Mucosa of descending colon (tissue), 3 donors: Measurements from ENCODE around the gene PPRC1. TPM values are rescaled to one million over a fixed set of nuclear protein-coding genes. Genes with fewer than 3 reads are reported as not detected.

Source experiments
- ATAC-seq: fragments of 200-7000 bp; cut with Tn5 transposase; one replicate; pipeline ENCODE4 v1.9.1; 2020; ENCODE audit warnings: mild to moderate bottlenecking, moderate library complexity
- DNase-seq, 3 donors: peaks; one replicate each; pipeline ENCODE4 v3.0.0-alpha.2; 2020
- H3K36me3 ChIP-seq: fragments of 200-600 bp; one replicate; pipeline ENCODE4 v1.8.0; 2021; ENCODE audit warnings: low read depth, mild to moderate bottlenecking
- H3K4me1 ChIP-seq: fragments of 200-600 bp; one replicate; pipeline ENCODE4 v1.8.0; 2021; ENCODE audit warnings: low read depth, mild to moderate bottlenecking
- H3K4me3 ChIP-seq: fragments of 200-600 bp; one replicate; pipeline ENCODE4 v1.8.0; 2021; ENCODE audit warnings: mild to moderate bottlenecking
- H3K9me3 ChIP-seq: fragments of 200-600 bp; one replicate; pipeline ENCODE4 v1.8.0; 2021; ENCODE audit warnings: mild to moderate bottlenecking
- intact Hi-C, 2 donors: fragments of 100-400 bp; cut with DNase I in 1 of 2; cut with micrococcal nuclease in 1 of 2; formaldehyde crosslinking; loops; one replicate each; pipeline versions ENCODE4 v1.11.0 to v1.11.1; 2022; cut with DNase I, micrococcal nuclease
- long read RNA-seq, 2 donors: library from polyadenylated mRNA; unstranded; transcript quantifications; one replicate each; pipeline ENCODE4 v2.0.0, GENCODE V29; 2019 to 2021
- total RNA-seq, 3 donors: library from RNA; stranded (reverse); fragmentation: NEBNext Ultra II Directional in 2 of 3; extraction: Animal tissue kit (Norgen Biotek cat#: 25700) in 2 of 3; gene quantifications; one replicate each; pipeline versions ENCODE4 v1.2.1 to v1.2.4, GENCODE V29; 2021 to 2023
- TF ChIP-seq, protein P1 (sequence below): fragments of 200-600 bp; IDR thresholded peaks from one replicate; pipeline ENCODE4 v1.8.0; 2022; ENCODE audit warnings: antibody characterized with exemption, mild to moderate bottlenecking
- donor health status: DM: no; HTN: no; CAD: no; lungs with moderate emphysema.
- donor health status: DM: no; HTN: no; CAD: no.
- donor health status: DM: no; HTN: yes; CAD: no.

Gene PPRC1, protein sequence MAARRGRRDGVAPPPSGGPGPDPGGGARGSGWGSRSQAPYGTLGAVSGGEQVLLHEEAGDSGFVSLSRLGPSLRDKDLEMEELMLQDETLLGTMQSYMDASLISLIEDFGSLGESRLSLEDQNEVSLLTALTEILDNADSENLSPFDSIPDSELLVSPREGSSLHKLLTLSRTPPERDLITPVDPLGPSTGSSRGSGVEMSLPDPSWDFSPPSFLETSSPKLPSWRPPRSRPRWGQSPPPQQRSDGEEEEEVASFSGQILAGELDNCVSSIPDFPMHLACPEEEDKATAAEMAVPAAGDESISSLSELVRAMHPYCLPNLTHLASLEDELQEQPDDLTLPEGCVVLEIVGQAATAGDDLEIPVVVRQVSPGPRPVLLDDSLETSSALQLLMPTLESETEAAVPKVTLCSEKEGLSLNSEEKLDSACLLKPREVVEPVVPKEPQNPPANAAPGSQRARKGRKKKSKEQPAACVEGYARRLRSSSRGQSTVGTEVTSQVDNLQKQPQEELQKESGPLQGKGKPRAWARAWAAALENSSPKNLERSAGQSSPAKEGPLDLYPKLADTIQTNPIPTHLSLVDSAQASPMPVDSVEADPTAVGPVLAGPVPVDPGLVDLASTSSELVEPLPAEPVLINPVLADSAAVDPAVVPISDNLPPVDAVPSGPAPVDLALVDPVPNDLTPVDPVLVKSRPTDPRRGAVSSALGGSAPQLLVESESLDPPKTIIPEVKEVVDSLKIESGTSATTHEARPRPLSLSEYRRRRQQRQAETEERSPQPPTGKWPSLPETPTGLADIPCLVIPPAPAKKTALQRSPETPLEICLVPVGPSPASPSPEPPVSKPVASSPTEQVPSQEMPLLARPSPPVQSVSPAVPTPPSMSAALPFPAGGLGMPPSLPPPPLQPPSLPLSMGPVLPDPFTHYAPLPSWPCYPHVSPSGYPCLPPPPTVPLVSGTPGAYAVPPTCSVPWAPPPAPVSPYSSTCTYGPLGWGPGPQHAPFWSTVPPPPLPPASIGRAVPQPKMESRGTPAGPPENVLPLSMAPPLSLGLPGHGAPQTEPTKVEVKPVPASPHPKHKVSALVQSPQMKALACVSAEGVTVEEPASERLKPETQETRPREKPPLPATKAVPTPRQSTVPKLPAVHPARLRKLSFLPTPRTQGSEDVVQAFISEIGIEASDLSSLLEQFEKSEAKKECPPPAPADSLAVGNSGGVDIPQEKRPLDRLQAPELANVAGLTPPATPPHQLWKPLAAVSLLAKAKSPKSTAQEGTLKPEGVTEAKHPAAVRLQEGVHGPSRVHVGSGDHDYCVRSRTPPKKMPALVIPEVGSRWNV (N-terminal part only)
- 10 to 100 TPM; 17.1 to 30.3 (median 20.3) TPM for total RNA-seq
- long read RNA-seq, donor 1, full-length matches to known transcripts, result 9 of 18 reads
- long read RNA-seq, donor 1, partial matches to known transcripts, result 6 of 18 reads
- long read RNA-seq, donor 1, other reads (novel, unspliced or antisense), result 3 of 18 reads
- long read RNA-seq, donor 2, partial matches to known transcripts, result 0 of 2 reads
- long read RNA-seq, donor 2, other reads (novel, unspliced or antisense), result 1 of 2 reads

DNA sequence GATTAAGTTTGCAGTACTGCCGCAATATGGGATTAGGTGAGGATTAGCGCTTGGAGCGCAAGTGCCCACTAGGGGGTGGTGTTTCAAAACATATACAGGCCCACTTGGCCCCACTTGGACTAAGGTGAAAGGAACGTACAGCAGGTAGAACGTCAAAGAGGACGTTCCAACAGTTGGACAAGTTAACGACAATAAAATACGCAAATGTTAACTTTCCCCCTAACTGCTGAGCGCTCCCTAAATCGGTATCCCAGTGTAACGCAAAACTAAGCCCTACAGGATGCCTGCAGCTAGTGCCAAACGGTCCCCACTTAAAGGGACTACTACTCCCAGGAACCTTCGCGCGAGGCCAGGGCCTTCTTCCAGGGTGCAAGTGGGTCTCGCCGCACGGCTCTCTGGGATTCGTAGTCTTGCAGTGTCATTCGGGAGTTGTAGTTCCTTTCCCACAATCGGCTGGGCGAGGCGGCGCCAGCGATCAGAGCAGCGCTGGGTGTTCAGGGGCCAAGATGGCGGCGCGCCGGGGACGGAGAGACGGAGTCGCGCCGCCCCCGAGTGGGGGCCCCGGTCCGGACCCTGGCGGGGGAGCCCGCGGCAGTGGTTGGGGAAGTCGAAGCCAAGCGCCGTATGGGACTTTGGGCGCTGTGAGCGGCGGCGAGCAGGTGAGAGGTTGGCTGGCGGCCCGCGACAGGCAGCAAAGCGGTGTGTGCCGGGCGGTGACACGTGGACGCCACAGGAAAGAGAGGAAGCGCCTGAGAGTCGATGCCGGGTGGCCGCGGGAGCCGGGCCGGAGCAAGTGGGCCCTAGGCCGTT is at the start of gene PPRC1:
Gene PPRC1, plus strand, starts transcription at position 478 of the 810 bp plus-strand sequence. Its CDS starts 29 bp downstream, at position 507.
- TF ChIP-seq, protein P1, sequence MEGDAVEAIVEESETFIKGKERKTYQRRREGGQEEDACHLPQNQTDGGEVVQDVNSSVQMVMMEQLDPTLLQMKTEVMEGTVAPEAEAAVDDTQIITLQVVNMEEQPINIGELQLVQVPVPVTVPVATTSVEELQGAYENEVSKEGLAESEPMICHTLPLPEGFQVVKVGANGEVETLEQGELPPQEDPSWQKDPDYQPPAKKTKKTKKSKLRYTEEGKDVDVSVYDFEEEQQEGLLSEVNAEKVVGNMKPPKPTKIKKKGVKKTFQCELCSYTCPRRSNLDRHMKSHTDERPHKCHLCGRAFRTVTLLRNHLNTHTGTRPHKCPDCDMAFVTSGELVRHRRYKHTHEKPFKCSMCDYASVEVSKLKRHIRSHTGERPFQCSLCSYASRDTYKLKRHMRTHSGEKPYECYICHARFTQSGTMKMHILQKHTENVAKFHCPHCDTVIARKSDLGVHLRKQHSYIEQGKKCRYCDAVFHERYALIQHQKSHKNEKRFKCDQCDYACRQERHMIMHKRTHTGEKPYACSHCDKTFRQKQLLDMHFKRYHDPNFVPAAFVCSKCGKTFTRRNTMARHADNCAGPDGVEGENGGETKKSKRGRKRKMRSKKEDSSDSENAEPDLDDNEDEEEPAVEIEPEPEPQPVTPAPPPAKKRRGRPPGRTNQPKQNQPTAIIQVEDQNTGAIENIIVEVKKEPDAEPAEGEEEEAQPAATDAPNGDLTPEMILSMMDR, result peak; percentile 70
- peak; percentile 95 for ATAC-seq
- Histone ChIP-seq H3K4me3 (peak within 1 kb of the TSS; percentile 96), H3K9me3 (no peaks in the 10 kb centered on the region), H3K4me1 (peaks cover 15% of the 10 kb centered on the region), H3K36me3 (no peaks in the 10 kb centered on the region)
- DNase-seq, result peak; percentile 97 to 99 (median 99)
- intact Hi-C loops, result no loop called here

DNA sequence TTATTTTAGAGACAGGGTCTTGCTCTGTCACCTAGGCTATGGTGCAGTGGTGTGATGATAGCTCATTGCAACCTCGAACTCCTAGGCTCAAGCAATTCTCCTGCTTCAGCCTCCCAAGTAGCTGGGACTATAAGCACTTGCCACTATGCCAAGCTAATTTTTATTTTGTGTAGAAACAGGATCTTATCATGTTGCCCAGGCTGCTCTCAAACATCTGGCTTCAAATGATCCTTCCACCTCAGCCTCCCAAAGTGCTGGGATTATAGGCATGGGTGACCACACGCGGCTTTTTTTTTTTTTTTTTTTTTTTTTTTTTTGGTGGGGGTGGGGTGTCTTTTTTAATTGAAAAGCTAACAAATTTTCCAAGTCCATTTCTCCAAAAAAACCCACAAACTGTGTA is 49.3 kb upstream of the PPRC1 start:
- no peaks in the 10 kb centered on the region for H3K4me1 ChIP-seq
- no peak for ATAC-seq
- no peaks in the 10 kb centered on the region for H3K9me3 ChIP-seq
- TF ChIP-seq, protein P1, result no peak
- intact Hi-C loops, result no loop called here
- no peak for DNase-seq
- H3K36me3 ChIP-seq, result no peaks in the 10 kb centered on the region
- no peak overlapping the region for H3K4me3 ChIP-seq

DNA sequence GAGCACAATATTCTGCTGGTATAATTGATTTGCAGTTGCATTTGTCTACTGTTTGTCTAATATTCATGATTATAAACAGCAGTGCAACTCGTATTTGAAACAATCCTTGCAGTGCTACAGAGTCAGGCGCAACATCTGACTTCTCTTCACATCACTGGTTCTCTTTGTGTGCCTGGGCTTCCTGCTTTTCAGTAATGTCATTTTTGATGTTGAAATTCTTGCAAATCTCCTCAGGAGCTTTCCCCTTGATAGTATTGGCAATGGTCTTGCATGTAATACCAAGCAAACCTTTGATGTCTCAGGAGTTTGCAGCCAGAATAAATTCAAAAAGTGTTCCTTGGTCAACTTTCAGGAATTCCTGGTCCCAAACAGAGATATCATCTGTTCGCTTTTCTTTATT is 47.5 kb upstream of the PPRC1 start:
- intact Hi-C loops, result no loop called here

DNA sequence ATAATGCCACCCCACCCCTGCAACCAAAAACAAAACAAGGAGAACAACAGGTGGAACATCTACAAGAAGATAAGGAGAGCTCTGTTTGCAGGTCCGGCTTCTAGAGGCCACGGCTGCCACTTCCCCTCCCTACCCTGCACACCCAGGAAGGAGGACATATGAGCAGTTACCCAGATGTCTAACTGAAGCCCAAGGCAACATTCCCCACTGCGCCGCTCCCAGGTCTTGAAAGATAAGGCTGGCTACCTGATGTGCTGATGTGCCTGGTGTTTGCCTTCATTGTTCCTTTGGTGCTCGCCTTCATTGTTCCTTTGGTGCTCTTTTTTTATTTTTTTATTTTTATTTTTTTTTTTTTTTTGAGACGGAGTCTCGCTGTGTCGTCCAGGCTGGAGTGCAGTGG is 46.6 kb upstream of the PPRC1 start:
- Histone ChIP-seq H3K4me1 (no peaks in the 10 kb centered on the region), H3K36me3 (no peaks in the 10 kb centered on the region), H3K9me3 (no peaks in the 10 kb centered on the region), H3K4me3 (no peak overlapping the region)
- ATAC-seq (no peak), DNase-seq (no peak)
- intact Hi-C loops, result no loop called here
- TF ChIP-seq, protein P1, result no peak

More for the DNA sequence above, 47.5 kb upstream of the PPRC1 start:
- Histone ChIP-seq H3K9me3 (no peaks in the 10 kb centered on the region), H3K4me1 (no peaks in the 10 kb centered on the region), H3K36me3 (no peaks in the 10 kb centered on the region), H3K4me3 (no peak overlapping the region)
- TF ChIP-seq, protein P1, result no peak
- ATAC-seq, result no peak
- no peak for DNase-seq
